Measurements from ENCODE around the gene MDK.
A peak's percentile ranks its signal among the peaks of the same experiment; 100 is the strongest.

The MDK gene

GRCh38 chr11:46381048-46381818 lies at the start of gene MDK:
Gene MDK (plus strand): TSS chr11:46381669. CDS start chr11:46382058, 389 bp downstream.
- DNase-seq, result no peak

GRCh38 chr11:46332093-46332567 lies 49.3 kb upstream of the MDK start:
- no peak for DNase-seq

GRCh38 chr11:46332568-46333393 lies 48.7 kb upstream of the MDK start:
- DNase-seq, result no peak

GRCh38 chr11:46333394-46333947 lies 48.0 kb upstream of the MDK start:
- DNase-seq, result no peak

- no peak for DNase-seq
Measured at GRCh38 chr11:46334211-46334610, 47.3 kb upstream of the MDK start.

GRCh38 chr11:46335271-46335670 lies 46.2 kb upstream of the MDK start:
- no peak for DNase-seq

GRCh38 chr11:46335890-46336562 lies 45.4 kb upstream of the MDK start:
- no peak for DNase-seq

- peak; percentile 96 for DNase-seq
Measured at GRCh38 chr11:46336563-46337180, 44.8 kb upstream of the MDK start.

GRCh38 chr11:46337626-46338345 lies 43.7 kb upstream of the MDK start:
- no peak for DNase-seq

- DNase-seq, result no peak
Measured at GRCh38 chr11:46338636-46338987, 42.9 kb upstream of the MDK start.

GRCh38 chr11:46338988-46339666 lies 42.3 kb upstream of the MDK start:
- no peak for DNase-seq

- peak; percentile 54 for DNase-seq
Measured at GRCh38 chr11:46339816-46340215, 41.7 kb upstream of the MDK start.

GRCh38 chr11:46341454-46341853 lies 40.0 kb upstream of the MDK start:
- no peak for DNase-seq

- peak; percentile 28 for DNase-seq
Measured at GRCh38 chr11:46342239-46342638, 39.2 kb upstream of the MDK start.

- no peak for DNase-seq
Measured at GRCh38 chr11:46343520-46343919, 37.9 kb upstream of the MDK start.

- DNase-seq, result no peak
Measured at GRCh38 chr11:46345131-46345597, 36.3 kb upstream of the MDK start.

- no peak for DNase-seq
Measured at GRCh38 chr11:46345881-46346484, 35.5 kb upstream of the MDK start.

- DNase-seq, result peak; percentile 70
Measured at GRCh38 chr11:46346886-46347636, 34.4 kb upstream of the MDK start, which contains the start of gene DGKZ. Gene DGKZ (plus strand): TSS chr11:46347463. CDS start chr11:46347660, 197 bp downstream.

- DNase-seq, result no peak
Measured at GRCh38 chr11:46347637-46348311, 33.7 kb upstream of the MDK start.

All from NCI-H226 (cell line).